GM12892 (cell line): Measurements from ENCODE around the gene CAPN11.

ENCODE experiments used
- POLR2A ChIP-seq: IDR thresholded peaks from 2 replicates; pipeline ENCODE4 v1.6.1; 2011; ENCODE audit warnings: low read depth, low read length, control low read depth
- POLR2AphosphoS5 ChIP-seq: IDR thresholded peaks from 2 replicates; pipeline ENCODE4 v1.6.1; 2011; ENCODE audit warnings: low read depth, low read length, control low read depth
- TAF1 ChIP-seq: IDR thresholded peaks from 2 replicates; pipeline ENCODE4 v1.6.1; 2011; ENCODE audit warnings: low read depth, mild to moderate bottlenecking, control low read depth, low read length, borderline replicate concordance

GRCh38 chr6:44201200-44201599, 42.6 kb downstream of the CAPN11 start:
- TF ChIP-seq POLR2A (no peak), POLR2AphosphoS5 (no peak), TAF1 (no peak)
